IPS-18a (cell line): Measurements from ENCODE around the gene SCN9A.

Experiments
- H3K27ac ChIP-seq: one replicate; pipeline ENCODE4 v1.5.1; 2013; ENCODE audit warnings: low read length
- H3K27me3 ChIP-seq: one replicate; pipeline ENCODE4 v1.6.1; 2013; ENCODE audit warnings: mild to moderate bottlenecking, low read length; ENCODE audit not compliant: control insufficient read depth, insufficient read depth
- H3K36me3 ChIP-seq: one replicate; pipeline ENCODE4 v1.6.1; 2013; ENCODE audit warnings: low read depth, low read length; ENCODE audit not compliant: control insufficient read depth
- H3K4me1 ChIP-seq: one replicate; pipeline ENCODE4 v1.6.1; 2013; ENCODE audit warnings: low read depth, low read length; ENCODE audit not compliant: control insufficient read depth
- H3K4me3 ChIP-seq: one replicate; pipeline ENCODE4 v1.5.1; 2013; ENCODE audit warnings: low read length
- H3K9ac ChIP-seq: one replicate; pipeline ENCODE4 v1.6.1; 2013; ENCODE audit warnings: mild to moderate bottlenecking, low read length, moderate library complexity
- H3K9me3 ChIP-seq: one replicate; pipeline ENCODE4 v1.6.1; 2013; ENCODE audit warnings: low read depth, low read length; ENCODE audit not compliant: control insufficient read depth

The SCN9A gene

GRCh38 chr2:166282154-166282553 is 93.6 kb downstream of the SCN9A start:
- H3K36me3 ChIP-seq = no peaks in the 10 kb centered on the region
- H3K27ac ChIP-seq = no peak overlapping the region
- no peaks in the 10 kb centered on the region for H3K27me3 ChIP-seq
- no peaks in the 10 kb centered on the region for H3K4me1 ChIP-seq
- no peak overlapping the region for H3K9ac ChIP-seq
- no peak overlapping the region for H3K4me3 ChIP-seq
- H3K9me3 ChIP-seq = no peaks in the 10 kb centered on the region

- Histone ChIP-seq H3K9me3 (no peaks in the 10 kb centered on the region), H3K4me1 (no peaks in the 10 kb centered on the region), H3K27ac (no peak overlapping the region), H3K9ac (no peak overlapping the region), H3K36me3 (no peaks in the 10 kb centered on the region), H3K27me3 (no peaks in the 10 kb centered on the region), H3K4me3 (no peak overlapping the region)
These were observed 96.9 kb downstream of the SCN9A start for GRCh38 chr2:166278856-166279255.

GRCh38 chr2:166270376-166270775 is 105.4 kb downstream of the SCN9A start:
- no peaks in the 10 kb centered on the region for H3K9me3 ChIP-seq
- H3K4me3 ChIP-seq = no peak overlapping the region
- no peak overlapping the region for H3K27ac ChIP-seq
- H3K27me3 ChIP-seq = no peaks in the 10 kb centered on the region
- H3K36me3 ChIP-seq = no peaks in the 10 kb centered on the region
- no peaks in the 10 kb centered on the region for H3K4me1 ChIP-seq
- H3K9ac ChIP-seq = no peak overlapping the region

GRCh38 chr2:166269322-166269721 is 106.4 kb downstream of the SCN9A start:
- no peaks in the 10 kb centered on the region for H3K4me1 ChIP-seq
- no peaks in the 10 kb centered on the region for H3K9me3 ChIP-seq

GRCh38 chr2:166257859-166258258 is 117.9 kb downstream of the SCN9A start:
- no peak overlapping the region for H3K27ac ChIP-seq
- H3K9me3 ChIP-seq = no peaks in the 10 kb centered on the region
- no peaks in the 10 kb centered on the region for H3K36me3 ChIP-seq
- peaks cover 5% of the 10 kb centered on the region for H3K4me1 ChIP-seq
- no peak overlapping the region for H3K9ac ChIP-seq
- no peaks in the 10 kb centered on the region for H3K27me3 ChIP-seq
- H3K4me3 ChIP-seq = no peak overlapping the region

More at GRCh38 chr2:166269322-166269721, 106.4 kb downstream of the SCN9A start:
- H3K9ac ChIP-seq = no peak overlapping the region
- no peak overlapping the region for H3K4me3 ChIP-seq
- no peaks in the 10 kb centered on the region for H3K36me3 ChIP-seq
- H3K27me3 ChIP-seq = no peaks in the 10 kb centered on the region
- no peak overlapping the region for H3K27ac ChIP-seq

- Histone ChIP-seq H3K27me3 (no peaks in the 10 kb centered on the region), H3K4me1 (peaks cover 5% of the 10 kb centered on the region), H3K9ac (no peak overlapping the region), H3K9me3 (no peaks in the 10 kb centered on the region), H3K4me3 (no peak overlapping the region), H3K27ac (no peak overlapping the region), H3K36me3 (no peaks in the 10 kb centered on the region)
These were observed 118.8 kb downstream of the SCN9A start for GRCh38 chr2:166256896-166257295.

GRCh38 chr2:166249318-166249717 is 126.4 kb downstream of the SCN9A start:
- Histone ChIP-seq H3K9ac (no peak overlapping the region), H3K9me3 (no peaks in the 10 kb centered on the region), H3K27ac (no peak overlapping the region), H3K27me3 (no peaks in the 10 kb centered on the region), H3K4me3 (no peak overlapping the region), H3K4me1 (no peaks in the 10 kb centered on the region), H3K36me3 (no peaks in the 10 kb centered on the region)

- peaks cover 4% of the 10 kb centered on the region for H3K4me1 ChIP-seq
- H3K36me3 ChIP-seq = no peaks in the 10 kb centered on the region
- H3K9me3 ChIP-seq = no peaks in the 10 kb centered on the region
- H3K4me3 ChIP-seq = no peak overlapping the region
- no peak overlapping the region for H3K27ac ChIP-seq
- no peak overlapping the region for H3K9ac ChIP-seq
- no peaks in the 10 kb centered on the region for H3K27me3 ChIP-seq
These were observed 128.8 kb downstream of the SCN9A start for GRCh38 chr2:166246901-166247300.

GRCh38 chr2:166242309-166242708 is 133.4 kb downstream of the SCN9A start:
- Histone ChIP-seq H3K27ac (no peak overlapping the region), H3K4me3 (no peak overlapping the region), H3K4me1 (peaks cover 4% of the 10 kb centered on the region)

GRCh38 chr2:166240387-166241313 is 135.1 kb downstream of the SCN9A start:
- Histone ChIP-seq H3K4me3 (no peak overlapping the region), H3K27ac (no peak overlapping the region), H3K27me3 (no peaks in the 10 kb centered on the region), H3K9me3 (no peaks in the 10 kb centered on the region), H3K36me3 (no peaks in the 10 kb centered on the region), H3K9ac (no peak overlapping the region), H3K4me1 (peaks cover 4% of the 10 kb centered on the region)

More at GRCh38 chr2:166242309-166242708, 133.4 kb downstream of the SCN9A start:
- no peaks in the 10 kb centered on the region for H3K9me3 ChIP-seq
- H3K9ac ChIP-seq = no peak overlapping the region
- H3K36me3 ChIP-seq = no peaks in the 10 kb centered on the region
- no peaks in the 10 kb centered on the region for H3K27me3 ChIP-seq

- H3K9me3 ChIP-seq = no peaks in the 10 kb centered on the region
- no peaks in the 10 kb centered on the region for H3K27me3 ChIP-seq
- peaks cover 4% of the 10 kb centered on the region for H3K4me1 ChIP-seq
- H3K9ac ChIP-seq = no peak overlapping the region
- no peak overlapping the region for H3K4me3 ChIP-seq
- H3K36me3 ChIP-seq = no peaks in the 10 kb centered on the region
- no peak overlapping the region for H3K27ac ChIP-seq
These were observed 136.2 kb downstream of the SCN9A start for GRCh38 chr2:166239548-166239947.

GRCh38 chr2:166238176-166238575 is 137.6 kb downstream of the SCN9A start:
- Histone ChIP-seq H3K9ac (no peak overlapping the region), H3K27ac (no peak overlapping the region), H3K27me3 (no peaks in the 10 kb centered on the region), H3K9me3 (no peaks in the 10 kb centered on the region), H3K36me3 (no peaks in the 10 kb centered on the region), H3K4me3 (no peak overlapping the region), H3K4me1 (no peaks in the 10 kb centered on the region)
